HG02973 (cell line): ENCODE data around the gene CDH26.

ENCODE experiments used
- ATAC-seq: cut with Tn5 transposase; IDR thresholded peaks from one replicate; pipeline ENCODE4 v1.9.1; 2021; ENCODE audit warnings: moderate library complexity; ENCODE audit not compliant: unreplicated experiment

The CDH26 gene

GRCh38 chr20:59958123-59958522, at the start of gene CDH26:
CDH26 (plus strand) TSS chr20:59958423; CDS start chr20:59958727, 304 bp downstream.
- ATAC-seq = no peak

GRCh38 chr20:59908855-59909254, 49.4 kb upstream of the CDH26 start:
- no peak for ATAC-seq

- no peak for ATAC-seq
These were observed 47.2 kb upstream of the CDH26 start for GRCh38 chr20:59911041-59911440.

GRCh38 chr20:59912609-59913008, 45.6 kb upstream of the CDH26 start:
- no peak for ATAC-seq

GRCh38 chr20:59920944-59921343, 37.3 kb upstream of the CDH26 start:
- no peak for ATAC-seq

- ATAC-seq = no peak
These were observed 34.7 kb upstream of the CDH26 start for GRCh38 chr20:59923514-59923913.

- no peak for ATAC-seq
These were observed 32.9 kb upstream of the CDH26 start for GRCh38 chr20:59925359-59925758.

DNA sequence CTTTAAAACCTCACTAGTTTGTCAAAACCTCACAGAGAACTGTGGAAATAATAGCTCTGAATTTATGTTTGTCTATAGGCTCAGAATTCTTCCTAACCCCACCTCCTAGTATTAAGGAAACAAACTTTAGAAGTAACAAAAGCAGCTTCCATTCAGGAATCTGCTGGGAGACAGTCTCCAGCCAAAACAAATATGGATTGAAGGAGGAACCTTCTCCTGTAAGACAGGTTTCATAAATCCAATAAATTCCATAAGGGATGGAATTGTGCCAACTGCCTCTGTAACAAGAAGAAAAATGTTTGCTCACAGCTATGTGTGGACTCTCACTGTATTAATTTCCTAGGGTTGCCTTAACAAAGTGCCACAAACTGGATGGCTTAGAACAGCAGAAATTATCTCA, 32.3 kb upstream of the CDH26 start:
- ATAC-seq = no peak

DNA sequence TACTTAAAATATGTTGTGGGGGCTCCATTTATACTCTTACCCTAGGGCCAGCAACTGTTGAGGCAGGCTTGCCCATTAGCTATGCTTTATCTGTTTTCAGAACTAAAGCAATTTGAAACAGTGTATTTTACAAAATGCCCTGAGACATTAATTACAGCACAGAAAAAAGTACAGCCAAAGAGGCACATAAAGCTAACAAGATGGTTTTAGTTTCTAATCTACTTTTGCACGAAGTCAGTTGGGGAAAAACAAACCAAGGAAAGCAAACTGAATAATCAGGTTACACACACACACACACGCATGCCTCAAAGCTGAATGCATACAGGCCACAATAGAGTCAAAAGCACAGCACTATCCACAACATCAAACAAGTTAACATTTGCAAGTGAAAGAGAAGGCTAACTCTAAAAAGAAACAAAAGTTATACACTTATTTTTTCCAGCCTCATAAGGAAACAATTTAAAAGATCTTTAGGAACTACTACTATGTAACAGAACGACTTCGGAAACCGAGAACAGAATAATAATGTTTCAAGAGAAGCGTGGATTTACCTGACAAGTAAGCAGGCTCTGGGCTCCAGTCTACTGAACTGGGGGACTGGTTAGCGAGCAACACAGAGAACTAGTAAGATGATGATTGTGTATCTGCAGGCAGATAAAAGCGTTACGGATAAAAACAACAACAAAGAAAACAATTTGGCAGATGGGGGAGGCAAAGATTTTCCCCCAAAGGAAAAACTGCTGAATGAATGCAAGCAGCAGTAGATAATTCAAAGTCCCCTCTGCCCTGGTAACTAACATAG, 26.5 kb upstream of the CDH26 start:
- no peak for ATAC-seq

- ATAC-seq = no peak
These were observed 25.5 kb upstream of the CDH26 start for GRCh38 chr20:59932616-59933295.

DNA sequence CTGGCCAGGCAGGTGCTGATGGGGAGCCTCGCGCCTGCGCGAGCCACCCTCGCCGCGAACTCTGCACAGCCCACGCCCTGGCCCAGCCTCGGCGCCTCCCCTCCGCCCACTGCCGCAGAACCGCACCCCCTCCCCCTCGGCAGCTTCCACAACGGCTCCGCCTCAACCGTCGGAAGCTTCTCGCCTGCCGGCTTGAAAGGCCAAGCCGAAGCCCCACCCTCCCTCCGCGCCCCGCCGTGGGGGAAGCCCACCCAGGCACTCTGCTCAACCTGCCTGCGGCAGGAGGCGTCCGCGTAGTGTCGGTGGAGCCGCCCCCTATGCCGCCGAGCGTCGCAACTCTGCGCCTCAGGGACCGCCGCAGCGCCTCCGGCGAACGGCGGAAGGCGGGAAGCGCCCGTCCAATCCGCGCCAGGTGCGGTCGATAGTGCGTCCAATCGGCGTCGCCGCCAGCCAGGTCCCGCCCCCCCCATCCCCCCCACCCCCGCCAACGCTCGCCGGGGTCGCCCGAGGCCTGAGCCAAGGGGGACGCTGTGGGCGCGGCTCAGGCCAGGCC, 24.9 kb upstream of the CDH26 start, which contains the start of gene SYCP2:
SYCP2 (minus strand) TSS at position 342 of the 553 bp plus-strand sequence. CDS start 11,224 bp downstream, outside the sequence.
- peak; percentile 44 for ATAC-seq

DNA sequence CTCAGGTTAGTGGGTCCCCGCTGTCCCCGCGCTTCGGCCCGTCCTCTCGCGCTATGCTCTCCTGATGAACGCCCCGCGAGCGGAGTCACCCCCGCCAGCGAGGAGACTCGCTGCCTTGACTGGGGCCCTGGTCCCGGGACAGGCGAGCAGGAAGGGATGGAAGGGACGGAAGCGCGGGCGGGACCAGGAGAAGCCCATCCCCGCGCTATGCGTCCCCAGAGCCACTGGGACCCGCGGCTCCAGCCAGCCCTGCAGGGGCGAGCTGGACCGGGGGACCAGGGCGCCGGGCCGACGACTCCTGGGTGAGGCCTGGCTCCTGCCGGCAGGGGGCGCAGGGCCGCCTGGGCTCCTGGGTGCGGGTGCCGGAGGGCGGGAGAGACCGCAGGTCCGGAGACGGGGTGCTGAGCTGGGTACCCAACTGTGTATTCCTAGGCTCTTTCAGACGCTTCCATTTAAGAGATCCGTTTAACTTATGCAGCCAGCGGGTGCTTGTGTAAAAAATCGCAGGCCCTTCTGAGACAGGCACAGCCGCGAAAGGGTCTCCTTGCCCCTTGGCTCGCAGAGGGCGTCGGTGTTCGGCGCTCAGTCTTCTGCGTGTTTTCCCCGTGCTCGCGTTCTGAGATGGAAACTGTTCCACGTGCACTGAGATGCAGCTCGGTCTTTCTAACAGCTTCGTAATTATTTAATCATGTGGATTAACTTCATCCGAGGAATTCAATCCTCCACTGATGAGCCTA, 24.2 kb upstream of the CDH26 start:
- ATAC-seq = peak; percentile 49

- no peak for ATAC-seq
These were observed 22.6 kb upstream of the CDH26 start for GRCh38 chr20:59935457-59936185.

DNA sequence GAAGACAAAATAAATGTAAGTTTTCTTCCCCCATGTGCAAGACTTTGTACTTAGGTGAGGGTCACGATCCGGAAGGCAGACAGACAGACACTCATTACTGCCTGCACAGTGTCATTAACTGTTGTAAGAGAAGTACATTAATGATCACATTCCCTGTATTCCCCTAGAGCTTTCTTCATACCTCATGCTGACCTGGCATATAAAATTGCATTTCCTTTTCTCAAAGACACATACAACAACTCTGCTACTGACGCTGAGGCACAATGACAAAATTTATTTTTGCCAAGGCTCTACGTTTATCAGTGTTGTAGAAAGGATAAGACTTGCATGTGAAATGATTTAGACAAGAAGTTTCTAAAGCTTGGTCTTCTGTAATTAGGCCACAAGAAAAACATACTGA, 21.8 kb upstream of the CDH26 start:
- no peak for ATAC-seq

- ATAC-seq = no peak
These were observed 21.1 kb upstream of the CDH26 start for GRCh38 chr20:59937150-59937549.

DNA sequence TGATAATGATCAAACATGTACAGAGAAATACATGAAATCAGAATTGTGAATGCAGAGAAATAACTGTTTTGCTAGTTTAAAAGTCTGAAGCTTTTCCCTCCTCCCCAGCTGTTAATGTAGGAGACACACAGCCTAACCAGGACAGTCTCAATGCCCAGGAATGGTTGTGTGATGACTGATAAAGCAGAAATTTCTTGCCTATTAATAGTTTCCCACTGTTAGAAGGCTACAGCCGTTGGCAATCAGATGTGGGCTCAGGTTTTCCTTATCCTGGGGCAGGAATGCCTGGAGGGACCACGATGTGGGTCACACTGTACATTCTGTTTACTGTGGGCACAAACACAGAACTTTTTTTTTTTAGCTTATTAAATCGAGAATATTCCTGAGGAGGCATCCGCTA, 20.0 kb upstream of the CDH26 start:
- ATAC-seq = no peak

DNA sequence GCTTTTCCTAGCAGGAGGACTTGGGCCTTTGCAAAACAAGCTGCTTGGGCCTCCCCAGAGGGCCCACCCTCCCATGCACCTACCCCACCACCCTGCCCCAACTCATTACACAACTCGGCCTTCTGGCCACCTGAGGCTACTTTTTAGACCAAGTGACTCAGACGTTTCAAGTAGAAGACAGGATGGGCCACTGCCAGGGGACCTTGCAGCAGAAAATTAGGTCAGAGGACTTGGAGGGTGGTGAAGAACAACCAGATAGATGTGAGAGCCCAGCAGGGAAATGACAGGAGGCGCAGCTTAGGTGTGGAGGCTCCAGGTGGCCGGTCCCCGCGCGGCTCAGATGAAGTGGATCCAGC, 19.5 kb upstream of the CDH26 start:
- ATAC-seq = no peak

DNA sequence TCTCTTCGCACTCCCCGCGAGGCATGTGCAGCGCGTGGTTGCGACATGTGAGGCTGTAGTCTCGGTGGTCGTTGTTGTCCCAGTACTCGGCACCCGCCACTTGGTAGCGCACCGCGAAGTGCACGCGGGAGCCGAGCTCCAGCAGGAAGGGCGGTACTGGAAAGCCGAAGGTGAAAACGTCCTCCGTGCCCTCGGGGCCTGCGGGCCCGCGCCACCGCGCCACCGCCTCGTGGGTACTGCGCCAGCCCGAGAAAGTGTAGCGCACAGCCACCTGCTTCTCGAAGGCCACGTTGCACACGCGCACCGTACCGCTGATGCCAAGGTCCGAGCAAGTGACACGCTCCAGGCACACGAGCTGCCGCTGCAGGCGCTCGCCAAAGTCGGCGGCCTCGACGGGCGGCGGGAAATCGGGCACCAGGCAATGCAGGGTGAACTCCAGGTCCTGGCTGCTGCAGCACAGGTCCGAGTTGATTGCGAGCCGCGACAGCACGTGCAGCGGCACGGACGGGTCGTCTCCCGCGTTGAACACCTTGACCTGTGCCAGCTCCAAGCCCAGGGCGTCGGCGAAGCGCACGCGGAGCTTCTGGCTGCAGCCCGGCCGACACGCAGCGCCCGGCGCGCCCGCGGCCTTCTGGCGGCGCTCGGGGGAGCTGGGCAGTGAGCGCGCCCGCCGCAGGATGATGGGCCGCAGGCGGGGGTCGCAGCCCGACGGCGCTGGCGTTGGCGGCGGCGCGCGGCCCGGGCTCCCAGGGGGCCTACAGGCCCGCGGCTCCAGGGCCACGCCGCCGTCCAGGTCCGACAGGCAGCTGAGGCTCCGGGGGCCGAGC, 19.0 kb upstream of the CDH26 start:
- ATAC-seq = no peak

- ATAC-seq = peak; percentile 30
These were observed 18.4 kb upstream of the CDH26 start for GRCh38 chr20:59939879-59940128.
